Measurements from ENCODE around the gene SULT1C4.

DNA sequence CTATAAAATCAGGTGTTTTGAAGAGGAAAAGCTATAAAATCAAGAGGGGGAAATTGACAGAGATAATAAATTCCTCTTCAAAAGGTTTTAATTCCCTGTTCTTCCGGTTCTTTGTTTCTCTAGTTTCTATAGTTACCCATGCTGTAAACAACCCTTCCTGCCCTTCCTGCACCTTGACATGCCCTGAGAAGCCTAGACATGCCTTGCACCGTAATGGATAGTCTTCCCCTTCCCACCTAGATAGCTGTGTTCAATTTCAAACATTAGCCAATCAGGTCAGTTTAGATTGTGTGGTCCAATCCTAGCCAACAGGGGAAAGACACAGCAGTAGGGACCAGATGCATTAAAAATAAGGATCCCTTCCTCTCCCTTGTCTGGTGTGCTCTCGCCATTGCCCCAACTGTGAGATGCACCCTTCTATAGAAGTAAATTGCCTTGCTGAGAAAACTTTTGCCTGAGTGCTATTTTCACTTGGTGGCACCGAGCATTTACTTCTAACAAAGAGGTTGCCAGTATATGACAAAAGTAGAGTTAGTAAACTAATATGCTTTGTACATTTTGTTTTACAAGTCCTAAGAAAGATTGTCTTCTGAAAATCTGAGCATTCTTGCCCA lies 27.1 kb downstream of the SULT1C4 start:
- TF ChIP-seq, protein P1, sequence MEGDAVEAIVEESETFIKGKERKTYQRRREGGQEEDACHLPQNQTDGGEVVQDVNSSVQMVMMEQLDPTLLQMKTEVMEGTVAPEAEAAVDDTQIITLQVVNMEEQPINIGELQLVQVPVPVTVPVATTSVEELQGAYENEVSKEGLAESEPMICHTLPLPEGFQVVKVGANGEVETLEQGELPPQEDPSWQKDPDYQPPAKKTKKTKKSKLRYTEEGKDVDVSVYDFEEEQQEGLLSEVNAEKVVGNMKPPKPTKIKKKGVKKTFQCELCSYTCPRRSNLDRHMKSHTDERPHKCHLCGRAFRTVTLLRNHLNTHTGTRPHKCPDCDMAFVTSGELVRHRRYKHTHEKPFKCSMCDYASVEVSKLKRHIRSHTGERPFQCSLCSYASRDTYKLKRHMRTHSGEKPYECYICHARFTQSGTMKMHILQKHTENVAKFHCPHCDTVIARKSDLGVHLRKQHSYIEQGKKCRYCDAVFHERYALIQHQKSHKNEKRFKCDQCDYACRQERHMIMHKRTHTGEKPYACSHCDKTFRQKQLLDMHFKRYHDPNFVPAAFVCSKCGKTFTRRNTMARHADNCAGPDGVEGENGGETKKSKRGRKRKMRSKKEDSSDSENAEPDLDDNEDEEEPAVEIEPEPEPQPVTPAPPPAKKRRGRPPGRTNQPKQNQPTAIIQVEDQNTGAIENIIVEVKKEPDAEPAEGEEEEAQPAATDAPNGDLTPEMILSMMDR (IDR thresholded peaks at IDR 0.05): no peak
- no peak for TF ChIP-seq ZFX (IDR thresholded peaks at IDR 0.05; ENCODE audit: borderline replicate concordance)

All from 22Rv1 (cell line).